RWPE1 (cell line): ENCODE data around the gene ASB17.
"Not testable (repeated sequence)": the region's sequence is repeated elsewhere in the genome, so short reads cannot be mapped to it uniquely, and the experiment has no call there.

ENCODE experiments used
- CTCF ChIA-PET: fragments of 350-600 bp; sonication (Branson Sonifier 250); formaldehyde crosslinking; extraction: SDS; loops from one replicate; lab custom pipeline; 2021; lab: Yijun Ruan, JAX
- POLR2A ChIA-PET: fragments of 400-600 bp; formaldehyde crosslinking; extraction: SDS; loops from one replicate; lab custom pipeline; 2020; ENCODE audit warnings: antibody characterized with exemption; ENCODE audit not compliant: low non-redundant PET; lab: Yijun Ruan, JAX
- DNase-seq: peaks from one replicate; pipeline ENCODE4 v3.0.0; 2012; ENCODE audit warnings: low spot score
- H3K27ac ChIP-seq: fragments of 450-650 bp; 2 replicates; pipeline ENCODE4 v1.5.1; 2017
- TF ChIP-seq, protein P1 (sequence below): fragments of 450-650 bp; conservative IDR thresholded peaks from 2 replicates; pipeline ENCODE4 v1.5.1; 2017; ENCODE audit warnings: low read depth, mild to moderate bottlenecking

The ASB17 gene

DNA sequence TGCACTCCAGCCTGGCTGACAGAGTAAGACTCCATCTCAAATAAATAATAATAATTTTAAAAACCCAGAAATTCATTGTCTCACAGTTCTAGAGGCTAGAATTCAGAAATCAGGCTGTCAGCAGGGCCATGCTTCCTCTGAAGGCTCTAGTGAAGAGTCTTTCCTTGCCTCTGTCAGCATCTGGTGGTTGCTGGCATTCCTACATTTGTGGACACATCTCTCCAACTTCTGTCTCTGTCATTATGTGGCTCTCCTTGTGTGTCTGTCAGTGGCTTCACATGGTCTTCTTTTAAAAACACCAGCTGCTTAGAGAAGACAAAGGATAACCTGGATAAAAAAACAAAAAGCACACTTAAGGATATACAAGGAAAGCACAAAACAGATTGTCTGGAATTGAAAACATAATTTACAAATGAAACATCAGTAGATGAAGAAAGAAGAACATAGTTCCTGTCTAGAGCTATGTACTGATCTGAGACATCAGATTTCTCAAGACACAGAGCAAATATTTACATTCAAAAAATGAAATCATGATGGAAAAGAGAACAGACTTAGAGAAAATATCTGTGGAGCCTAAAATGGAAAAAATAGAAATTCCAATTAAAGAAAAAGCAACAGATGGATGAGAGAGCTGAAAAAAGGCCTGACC, 32.7 kb upstream of the ASB17 start:
- CTCF ChIA-PET = interaction anchor here (0.5 kb wide), 1 partner anchor 26 kb away, joined by 3 read pairs; no protein-coding TSS in a partner anchor
- DNase-seq = no peak
- TF ChIP-seq, protein P1, sequence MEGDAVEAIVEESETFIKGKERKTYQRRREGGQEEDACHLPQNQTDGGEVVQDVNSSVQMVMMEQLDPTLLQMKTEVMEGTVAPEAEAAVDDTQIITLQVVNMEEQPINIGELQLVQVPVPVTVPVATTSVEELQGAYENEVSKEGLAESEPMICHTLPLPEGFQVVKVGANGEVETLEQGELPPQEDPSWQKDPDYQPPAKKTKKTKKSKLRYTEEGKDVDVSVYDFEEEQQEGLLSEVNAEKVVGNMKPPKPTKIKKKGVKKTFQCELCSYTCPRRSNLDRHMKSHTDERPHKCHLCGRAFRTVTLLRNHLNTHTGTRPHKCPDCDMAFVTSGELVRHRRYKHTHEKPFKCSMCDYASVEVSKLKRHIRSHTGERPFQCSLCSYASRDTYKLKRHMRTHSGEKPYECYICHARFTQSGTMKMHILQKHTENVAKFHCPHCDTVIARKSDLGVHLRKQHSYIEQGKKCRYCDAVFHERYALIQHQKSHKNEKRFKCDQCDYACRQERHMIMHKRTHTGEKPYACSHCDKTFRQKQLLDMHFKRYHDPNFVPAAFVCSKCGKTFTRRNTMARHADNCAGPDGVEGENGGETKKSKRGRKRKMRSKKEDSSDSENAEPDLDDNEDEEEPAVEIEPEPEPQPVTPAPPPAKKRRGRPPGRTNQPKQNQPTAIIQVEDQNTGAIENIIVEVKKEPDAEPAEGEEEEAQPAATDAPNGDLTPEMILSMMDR = no peak
- H3K27ac ChIP-seq = no peak overlapping the region
- POLR2A ChIA-PET = no interaction called here

DNA sequence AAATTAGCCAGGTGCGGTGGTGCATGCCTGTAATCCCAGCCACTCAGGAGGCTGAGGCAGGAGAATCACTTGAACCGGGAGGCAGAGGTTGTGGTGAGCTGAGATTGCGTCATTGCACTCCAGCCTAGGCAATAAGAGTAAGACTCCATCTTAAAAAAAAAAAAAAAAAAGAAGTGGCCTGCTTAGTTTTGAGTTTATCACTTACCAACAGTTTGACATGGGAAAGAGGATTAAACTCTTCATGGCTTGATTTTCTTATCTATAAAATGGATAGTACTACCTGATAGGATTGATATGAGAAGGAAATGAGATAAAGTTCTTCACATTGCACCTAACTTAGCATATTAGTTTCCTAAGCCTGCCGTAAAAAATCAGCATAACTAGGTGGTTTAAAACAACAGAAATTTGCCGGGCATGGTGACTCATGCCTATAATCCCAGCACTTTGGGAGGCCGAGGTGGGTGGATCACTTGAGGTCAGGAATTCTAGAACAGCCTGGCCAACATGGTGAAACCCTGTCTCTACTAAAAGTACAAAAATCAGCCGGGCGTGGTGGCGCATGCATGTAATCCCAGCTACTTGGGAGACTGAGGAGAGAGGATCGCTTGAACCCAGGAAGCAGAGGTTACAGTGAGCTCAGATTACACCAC, 32.0 kb upstream of the ASB17 start:
- CTCF ChIA-PET = interaction anchor here (0.6 to 0.9 kb wide), 2 partner anchors 14 to 56 kb away, joined by 3 read pairs; no protein-coding TSS in a partner anchor
- DNase-seq, POLR2A ChIA-PET, H3K27ac ChIP-seq: not testable (repeated sequence)

DNA sequence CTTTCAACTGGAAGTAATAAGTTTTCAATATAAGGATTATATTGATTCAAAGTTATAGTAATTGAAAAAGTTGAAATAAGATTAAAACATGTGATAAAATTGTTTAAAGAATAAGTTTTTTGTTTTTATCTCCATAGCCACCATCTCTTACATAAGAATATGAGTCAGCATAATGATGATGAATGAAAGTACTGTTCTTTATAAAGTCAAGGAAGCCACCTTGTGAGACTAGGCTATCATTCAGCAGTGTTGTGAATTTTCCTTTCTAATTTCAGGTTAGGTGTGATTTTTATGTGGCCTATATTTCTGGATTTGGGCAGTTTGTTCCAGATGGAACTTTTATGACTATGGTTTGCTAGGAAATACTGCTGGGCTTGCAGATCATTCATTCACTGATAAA, 22.4 kb upstream of the ASB17 start:
- ChIA-PET CTCF (no interaction called here), POLR2A (no interaction called here)
- TF ChIP-seq, protein P1 = no peak
- DNase-seq = peak; percentile 20
- no peak overlapping the region for H3K27ac ChIP-seq

DNA sequence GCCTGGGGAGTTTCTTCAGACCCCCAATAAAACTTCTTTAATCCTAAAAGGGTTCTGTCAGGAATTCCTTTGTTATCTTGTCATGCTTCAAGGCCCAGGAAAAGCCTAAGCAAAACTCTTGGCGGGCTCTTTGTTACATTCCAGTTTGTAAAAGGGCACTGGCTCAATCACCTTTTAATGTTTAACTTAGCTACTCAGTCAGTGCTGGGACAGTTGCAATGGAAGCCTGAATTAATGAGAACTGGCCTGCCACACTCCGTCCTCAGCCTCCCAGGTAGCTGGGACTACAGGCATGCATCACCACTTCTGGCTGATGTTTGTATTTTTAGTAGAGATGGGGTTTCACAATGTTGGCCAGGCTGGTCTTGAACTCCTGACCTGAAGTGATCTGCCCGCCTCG, 21.3 kb upstream of the ASB17 start:
- H3K27ac ChIP-seq = no peak overlapping the region
- POLR2A ChIA-PET = no interaction called here
- DNase-seq = no peak
- CTCF ChIA-PET = no interaction called here
- TF ChIP-seq, protein P1 = no peak

DNA sequence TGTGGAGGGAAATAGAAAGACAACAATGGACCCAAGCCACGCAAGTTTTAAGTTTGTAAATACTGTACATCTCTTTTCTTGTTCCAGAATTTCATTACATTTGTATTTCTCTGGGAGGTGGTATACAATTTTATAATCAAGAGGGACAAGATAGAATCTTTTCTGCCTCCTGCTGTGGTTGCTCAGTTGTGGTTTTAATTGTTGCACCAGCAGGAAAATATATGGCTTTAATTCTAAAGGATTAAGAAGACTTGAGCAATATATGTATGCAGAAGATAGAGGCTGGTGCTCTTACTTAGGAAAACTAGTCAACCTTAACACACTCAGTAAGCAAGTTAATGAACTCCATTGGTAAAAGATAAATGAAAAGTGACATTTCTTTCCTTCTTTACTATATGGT, 19.8 kb upstream of the ASB17 start:
- ChIA-PET POLR2A (no interaction called here), CTCF (no interaction called here)
- no peak for DNase-seq
- H3K27ac ChIP-seq = no peak overlapping the region
- TF ChIP-seq, protein P1 = no peak

DNA sequence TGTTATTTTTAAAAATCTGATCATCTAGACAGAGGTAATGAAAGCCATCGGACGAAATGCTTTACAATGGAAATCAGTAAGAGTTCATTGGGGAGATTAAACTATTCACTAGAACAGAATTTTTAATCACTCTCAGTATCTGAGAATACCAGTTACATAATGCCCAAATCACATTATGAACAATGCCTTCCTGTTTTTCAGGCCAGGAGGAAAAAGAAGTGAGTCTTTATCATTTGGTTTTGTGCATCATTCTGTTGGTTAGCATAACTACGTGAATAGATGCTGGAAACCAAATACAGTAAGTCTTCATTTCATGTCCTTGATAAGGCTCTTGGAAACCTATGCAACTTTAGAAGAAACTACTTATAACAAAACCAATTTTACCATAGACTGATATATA, 18.0 kb upstream of the ASB17 start:
- no peak overlapping the region for H3K27ac ChIP-seq
- POLR2A ChIA-PET = no interaction called here
- TF ChIP-seq, protein P1 = no peak
- DNase-seq = no peak
- CTCF ChIA-PET = interaction anchor here (0.8 kb wide), 1 partner anchor 13 kb away, joined by 3 read pairs; no protein-coding TSS in a partner anchor

DNA sequence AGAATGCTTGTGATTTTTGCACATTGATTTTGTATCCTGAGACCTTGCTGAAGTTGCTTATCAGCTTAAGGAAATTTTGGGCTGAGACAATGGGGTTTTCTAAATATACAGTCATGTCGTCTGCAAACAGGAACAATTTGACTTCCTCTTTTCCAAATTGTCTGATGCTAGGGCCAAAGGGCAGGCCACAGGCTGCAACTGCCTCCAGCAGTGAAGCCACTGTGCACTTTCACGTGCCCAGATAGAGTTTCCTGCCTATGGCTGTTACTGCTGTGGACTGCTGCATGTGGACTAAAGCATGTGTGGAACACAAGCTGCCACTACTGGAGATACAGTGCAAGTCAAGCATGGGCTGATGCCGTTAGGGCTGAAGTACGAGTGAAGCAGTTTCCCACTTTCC, 10.8 kb upstream of the ASB17 start:
- CTCF ChIA-PET, H3K27ac ChIP-seq, DNase-seq, POLR2A ChIA-PET: not testable (repeated sequence)
